A172 (cell line): ENCODE measurements around the gene GPX4. TPM values are rescaled to one million over a fixed set of nuclear protein-coding genes. Genes with fewer than 3 reads are reported as not detected.

ENCODE experiments used
- DNase-seq: peaks from one replicate; pipeline ENCODE4 v3.0.0-alpha.2; 2015; ENCODE audit warnings: low spot score
- total RNA-seq: library from RNA; depleted of rRNA; stranded (reverse); fragments of >200 nt; shearing (Covaris generic); gene quantifications from 2 replicates; pipeline ENCODE4 v1.2.3, GENCODE V29; 2014; rRNA removed

GPX4 gene
- 323 and 353 TPM in 2 replicates for total RNA-seq

- peak; percentile 97 for DNase-seq
Observed at GRCh38 chr19:1103708-1104310, at the start of gene GPX4. Gene GPX4, plus strand, starts transcription at chr19:1103994. Its CDS starts 50 bp downstream, at chr19:1104044.

GRCh38 chr19:1054102-1055027, 49.4 kb upstream of the GPX4 start:
- DNase-seq, result no peak

- no peak for DNase-seq
Observed at GRCh38 chr19:1055028-1055425, 48.8 kb upstream of the GPX4 start.

GRCh38 chr19:1055886-1056620, 47.7 kb upstream of the GPX4 start:
- no peak for DNase-seq

- peak; percentile 72 for DNase-seq
Observed at GRCh38 chr19:1057176-1057855, 46.5 kb upstream of the GPX4 start.

GRCh38 chr19:1058112-1058511, 45.7 kb upstream of the GPX4 start:
- no peak for DNase-seq

- DNase-seq, result no peak
Observed at GRCh38 chr19:1060689-1061088, 43.1 kb upstream of the GPX4 start.

- DNase-seq, result no peak
Observed at GRCh38 chr19:1061987-1062386, 41.8 kb upstream of the GPX4 start.

- DNase-seq, result no peak
Observed at GRCh38 chr19:1062387-1063029, 41.3 kb upstream of the GPX4 start.

- no peak for DNase-seq
Observed at GRCh38 chr19:1063030-1063908, 40.5 kb upstream of the GPX4 start.

- no peak for DNase-seq
Observed at GRCh38 chr19:1063909-1064660, 39.7 kb upstream of the GPX4 start.

- DNase-seq, result no peak
Observed at GRCh38 chr19:1064661-1065605, 38.9 kb upstream of the GPX4 start.

GRCh38 chr19:1065606-1066109, 38.1 kb upstream of the GPX4 start:
- peak; percentile 69 for DNase-seq

- peak; percentile 57 for DNase-seq
Observed at GRCh38 chr19:1066251-1066747, 37.5 kb upstream of the GPX4 start.

GRCh38 chr19:1066748-1067340, 37.0 kb upstream of the GPX4 start, which contains the start of gene ARHGAP45:
Gene ARHGAP45, plus strand, starts transcription at chr19:1067167. Its CDS starts 239 bp downstream, at chr19:1067406.
- DNase-seq, result no peak

GRCh38 chr19:1067341-1067957, 36.3 kb upstream of the GPX4 start:
- no peak for DNase-seq
